Measurements from ENCODE around the gene ARID2.

GRCh38 chr12:45886685-45887084 lies 157.2 kb downstream of the ARID2 start:
- no peak for TF ChIP-seq CTCF (IDR thresholded peaks at IDR 0.05; ENCODE audit: insufficient read depth, low read length, poor library complexity, severe bottlenecking)
- TF ChIP-seq EZH2phosphoT487 (conservative IDR thresholded peaks at IDR 0.05; ENCODE audit: low read length) = no peak

Measured in SU-DHL-6 (cell line).